GM21825 (cell line): ENCODE results near the gene CENPP.

Experiments
- ATAC-seq: cut with Tn5 transposase; IDR thresholded peaks from one replicate; pipeline ENCODE4 v1.9.1; 2021; ENCODE audit warnings: mild to moderate bottlenecking, moderate library complexity; ENCODE audit not compliant: unreplicated experiment

CENPP gene

GRCh38 chr9:92503156-92503555 lies 177.4 kb downstream of the CENPP start:
- ATAC-seq, result no peak

- no peak for ATAC-seq
Observed at GRCh38 chr9:92504881-92505280, 179.1 kb downstream of the CENPP start.

- no peak for ATAC-seq
Observed at GRCh38 chr9:92506184-92506857, 180.6 kb downstream of the CENPP start.

DNA sequence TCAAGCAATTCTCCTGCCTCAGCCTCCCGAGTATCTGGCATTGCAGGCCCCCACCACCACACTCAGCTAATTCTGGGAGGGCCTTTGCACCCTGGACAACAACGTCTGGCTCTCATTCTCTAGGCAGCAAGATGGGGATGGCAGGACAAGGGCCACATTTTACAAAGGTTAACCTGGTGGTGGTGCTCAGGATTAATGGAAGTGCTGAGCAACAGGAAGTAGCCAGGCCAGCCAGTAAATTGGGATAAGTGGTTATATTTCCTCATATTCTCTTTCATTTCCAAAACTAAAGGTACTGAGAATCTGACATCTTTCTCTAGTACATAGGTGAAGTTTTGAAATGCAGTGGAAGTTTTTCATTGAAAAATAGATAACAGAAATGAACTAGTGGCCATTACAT lies 181.3 kb downstream of the CENPP start:
- no peak for ATAC-seq

DNA sequence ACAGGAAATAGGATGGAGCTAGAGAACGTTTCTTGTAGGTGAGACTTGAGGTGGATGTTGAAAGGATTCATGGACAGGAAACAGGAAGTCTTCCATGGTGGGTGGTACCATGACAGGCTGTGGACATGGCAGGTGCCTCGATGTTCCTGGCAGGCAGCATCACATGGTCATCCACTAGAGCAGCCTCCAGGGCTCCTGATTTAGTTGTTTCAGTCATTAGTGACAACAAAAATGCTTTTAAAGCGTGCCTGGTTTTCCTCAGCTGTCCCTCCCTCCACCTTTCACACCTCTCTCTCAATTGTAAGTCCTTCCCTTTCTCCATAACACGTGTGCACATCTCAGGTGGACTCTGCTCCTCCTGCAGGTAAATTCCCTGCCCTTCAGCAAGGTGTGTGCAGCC lies 181.7 kb downstream of the CENPP start:
- ATAC-seq, result no peak

DNA sequence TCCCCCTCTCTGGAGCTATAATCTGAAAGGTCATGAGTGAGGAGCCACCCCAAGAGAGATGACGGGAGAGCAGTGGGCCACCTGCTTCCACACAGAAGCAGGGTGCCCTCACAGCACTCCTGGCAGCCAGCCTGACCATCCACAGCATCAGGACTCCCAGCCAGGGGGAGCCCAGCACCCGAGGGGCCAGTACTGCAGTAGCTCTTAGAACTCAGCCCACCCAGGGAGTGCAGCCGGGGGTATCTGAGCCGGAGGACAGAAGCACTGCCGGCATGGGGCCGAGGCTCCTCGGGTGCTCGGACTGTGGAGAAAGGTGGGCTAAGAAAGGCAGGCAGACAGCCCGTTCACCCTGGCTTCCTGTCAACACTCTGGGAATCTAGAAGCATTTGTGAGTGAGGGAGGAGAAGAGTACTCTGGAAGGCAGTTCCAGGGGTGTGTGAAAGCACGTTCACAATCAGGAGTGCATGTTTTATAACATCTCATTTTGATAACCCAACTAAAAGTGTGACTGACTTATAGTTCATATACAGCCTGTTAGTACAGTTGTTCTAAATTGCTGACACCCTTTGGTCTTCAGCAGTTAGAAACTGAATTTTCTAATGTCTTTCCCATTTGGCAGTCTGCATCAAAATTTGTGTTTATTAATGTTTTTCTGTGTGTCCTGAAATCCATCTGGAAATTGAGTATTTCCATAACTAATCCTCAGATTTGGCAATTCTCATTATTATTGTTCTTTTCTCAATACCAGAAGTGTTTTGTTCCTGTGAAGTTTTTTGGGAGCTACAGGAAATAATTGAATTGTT lies 182.5 kb downstream of the CENPP start:
- no peak for ATAC-seq

DNA sequence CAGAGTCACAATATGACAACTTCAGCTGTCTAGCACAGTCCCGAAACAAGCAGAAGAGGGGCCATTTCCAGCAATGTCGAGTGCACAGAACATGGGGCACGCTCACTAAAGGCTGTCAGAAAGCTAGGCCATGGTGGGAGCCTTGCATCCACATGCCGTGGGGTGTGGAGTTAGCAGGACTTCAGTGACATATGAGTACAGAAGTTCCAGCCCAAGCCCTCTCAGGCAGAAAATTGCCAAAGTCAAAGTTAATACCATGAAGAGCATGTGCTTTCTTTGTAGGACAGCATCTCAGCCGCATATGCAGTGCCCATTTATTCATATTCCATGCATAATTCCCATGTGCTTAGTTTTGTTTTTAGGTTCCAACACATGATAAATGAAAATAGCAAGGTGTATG lies 183.3 kb downstream of the CENPP start:
- no peak for ATAC-seq

DNA sequence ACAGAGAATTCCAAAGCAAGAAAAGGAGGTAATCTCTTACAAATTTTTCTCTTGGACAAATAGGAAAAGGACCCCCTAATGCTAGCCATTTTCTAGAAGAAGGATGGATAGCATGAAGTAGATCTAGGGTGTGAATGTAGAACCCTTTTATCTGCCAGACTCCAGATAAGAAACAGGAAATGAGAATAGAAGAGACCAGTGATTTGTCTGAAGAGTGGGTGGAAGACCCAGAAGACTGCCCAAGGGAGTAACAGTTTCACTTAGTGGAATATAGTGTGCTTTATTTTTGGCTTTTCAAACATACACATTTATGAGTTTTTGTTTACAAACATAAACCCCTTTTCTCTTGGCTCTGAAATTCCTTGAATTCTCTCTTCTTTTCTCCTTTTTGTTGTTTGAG lies 185.0 kb downstream of the CENPP start:
- ATAC-seq, result no peak

- ATAC-seq, result no peak
Observed at GRCh38 chr9:92512622-92513021, 186.9 kb downstream of the CENPP start.

GRCh38 chr9:92513349-92513748 lies 187.6 kb downstream of the CENPP start:
- ATAC-seq, result no peak

- no peak for ATAC-seq
Observed at GRCh38 chr9:92514635-92515034, 188.9 kb downstream of the CENPP start.

GRCh38 chr9:92516521-92516920 lies 190.8 kb downstream of the CENPP start:
- ATAC-seq, result no peak

GRCh38 chr9:92517046-92517445 lies 191.3 kb downstream of the CENPP start:
- ATAC-seq, result no peak

DNA sequence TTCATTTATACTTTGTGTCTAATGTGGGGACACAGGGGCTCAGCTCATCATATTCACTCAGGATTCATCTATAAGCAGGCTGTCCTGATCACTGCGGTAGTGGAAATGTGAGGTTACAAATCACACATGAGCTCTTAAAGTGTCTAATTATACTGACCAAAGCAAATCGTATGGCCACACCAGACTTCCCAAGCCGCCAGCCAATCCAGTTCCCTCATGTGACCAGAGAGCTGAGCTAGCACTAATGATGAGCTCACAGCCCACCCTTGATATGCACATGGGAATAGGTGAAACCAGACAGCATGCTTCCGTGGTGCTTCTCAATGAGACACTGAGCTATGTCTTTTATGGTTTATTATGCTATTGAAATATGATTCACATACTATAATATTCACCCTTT lies 192.4 kb downstream of the CENPP start:
- ATAC-seq, result no peak

GRCh38 chr9:92520837-92521236 lies 195.1 kb downstream of the CENPP start:
- ATAC-seq, result no peak

DNA sequence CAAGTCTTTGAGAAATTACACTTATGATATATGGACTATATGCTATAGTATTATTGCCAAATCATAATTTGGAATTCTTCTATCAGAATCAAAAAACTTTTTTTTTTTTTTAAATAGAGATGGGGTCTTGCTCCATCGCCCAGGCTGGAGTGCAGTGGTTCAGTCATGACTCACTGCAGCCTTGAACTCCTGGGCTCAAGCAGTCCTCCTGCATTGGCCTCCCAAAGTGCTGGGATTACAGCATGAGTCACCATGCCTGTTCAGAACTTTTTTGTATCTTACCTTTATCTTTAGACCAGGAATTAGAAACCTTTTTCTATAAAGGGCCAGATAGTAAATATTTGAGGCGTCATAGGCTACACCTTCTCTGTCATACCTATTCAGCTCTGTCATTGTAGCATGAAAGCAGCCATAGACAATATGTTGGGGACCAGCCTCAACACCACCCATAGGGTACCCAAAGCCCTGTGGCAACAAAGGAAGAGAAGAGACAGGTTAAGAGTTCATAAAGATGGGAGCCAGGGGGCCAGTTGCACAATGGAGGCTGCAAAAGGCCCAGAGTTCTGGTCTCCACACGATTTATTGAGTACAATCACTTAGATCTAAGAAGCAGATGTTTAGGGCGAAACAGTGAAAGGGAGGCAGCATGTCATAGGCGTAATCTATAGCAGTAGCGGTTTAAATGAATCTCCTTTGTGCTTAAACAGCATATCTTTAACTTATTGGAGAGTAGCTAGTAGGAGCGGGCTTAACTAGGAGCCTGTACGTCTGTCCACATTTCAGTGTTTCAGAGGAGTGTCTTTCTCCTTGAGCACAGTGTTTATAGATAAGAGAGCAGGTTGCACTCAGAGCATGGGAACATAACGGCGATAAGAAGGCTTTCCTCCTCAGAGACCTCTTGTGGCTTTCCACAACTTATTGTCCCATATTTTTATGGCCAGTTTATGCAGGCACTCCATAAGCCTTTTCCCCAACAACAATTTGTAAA lies 197.5 kb downstream of the CENPP start:
- ATAC-seq, result no peak

DNA sequence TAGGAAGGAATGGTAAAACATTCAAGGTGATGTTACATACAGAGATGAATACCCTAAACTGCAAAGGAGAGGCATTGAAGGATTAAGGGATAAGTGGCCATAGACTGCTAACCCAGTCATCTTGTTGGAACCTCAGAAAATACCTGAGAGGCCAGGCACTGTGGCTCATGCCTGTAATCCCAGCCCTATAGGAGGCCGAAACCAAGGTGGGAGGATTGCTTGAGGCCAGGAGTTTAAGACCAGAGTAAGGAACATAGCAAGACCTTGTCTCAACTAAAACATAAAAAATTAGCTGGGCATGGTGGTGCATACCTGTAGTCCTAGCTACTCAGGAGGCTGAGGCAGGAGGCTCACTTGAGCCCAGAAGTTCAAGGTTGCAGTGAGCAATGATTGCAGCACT lies 199.1 kb downstream of the CENPP start:
- ATAC-seq, result no peak

GRCh38 chr9:92525306-92525705 lies 199.6 kb downstream of the CENPP start:
- ATAC-seq, result no peak

DNA sequence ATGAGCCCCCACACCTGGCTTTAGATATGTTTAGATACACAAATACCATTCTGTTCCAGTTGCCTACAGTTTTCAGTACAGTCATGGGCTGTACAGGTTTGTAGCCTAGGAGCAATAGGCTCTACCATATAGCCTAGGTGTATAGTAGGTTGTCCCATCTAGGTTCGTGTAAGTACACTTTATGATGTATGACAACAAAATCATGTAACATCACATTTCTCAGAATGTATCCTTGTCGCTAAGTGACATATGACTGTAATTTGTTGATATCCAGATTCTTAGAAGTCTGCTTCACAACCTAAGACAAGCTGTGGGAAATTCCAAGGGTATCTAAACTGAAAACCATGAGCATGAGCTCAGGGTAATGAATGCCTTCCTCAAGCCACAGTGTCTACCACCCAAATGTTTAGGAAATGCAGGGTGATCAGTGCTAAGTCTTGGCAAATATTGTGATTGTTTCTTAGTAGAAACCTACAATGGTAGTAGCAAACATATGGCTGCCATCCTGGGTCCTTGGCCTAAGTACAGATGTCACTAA lies 201.6 kb downstream of the CENPP start:
- no peak for ATAC-seq

DNA sequence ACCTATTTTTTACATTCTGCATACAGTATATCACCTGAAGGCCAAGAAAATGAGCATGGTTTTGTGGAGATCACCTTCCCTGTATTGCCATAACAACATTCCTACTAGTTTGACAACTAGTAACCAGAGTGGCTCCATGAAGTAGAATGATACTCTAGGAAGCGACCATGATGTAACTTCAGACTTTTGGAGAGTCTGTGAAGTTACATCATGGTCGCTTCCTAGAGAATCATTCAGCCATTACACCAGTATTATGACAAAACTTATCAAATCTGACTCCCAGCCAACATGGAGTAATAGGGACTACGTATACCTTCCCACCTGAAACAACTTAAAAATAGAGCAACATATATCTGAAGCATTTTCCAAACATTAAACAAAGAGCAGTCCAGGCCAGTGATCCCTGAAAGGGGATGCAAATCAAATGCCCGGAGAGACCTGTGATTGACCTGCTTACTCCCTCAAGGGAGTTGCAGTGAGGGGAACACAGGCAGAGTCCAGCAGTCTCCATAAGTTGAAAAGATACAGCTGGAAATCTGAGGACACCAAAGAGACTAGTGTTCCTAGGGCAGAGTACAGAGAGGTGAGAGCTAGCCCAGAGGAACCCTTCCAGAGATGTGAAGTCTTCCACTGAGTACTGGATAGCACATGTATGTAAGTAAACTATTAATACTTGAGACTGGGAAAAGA lies 202.2 kb downstream of the CENPP start:
- no peak for ATAC-seq

- no peak for ATAC-seq
Observed at GRCh38 chr9:92528522-92528849, 202.7 kb downstream of the CENPP start.
